Stimulated activated CD4-positive, alpha-beta T cell treated with anti-CD3 and anti-CD28 coated beads, Interleukin-4, amount 100 ng/mL, for 48 hours (primary cell): Measurements from ENCODE around the gene RAD51B.

Experiments
- DNase-seq, 2 donors: peaks; one replicate each; pipeline ENCODE4 v3.0.0-alpha.2; 2020; ENCODE audit warnings: low read depth in 2 of 2

Gene RAD51B

DNA sequence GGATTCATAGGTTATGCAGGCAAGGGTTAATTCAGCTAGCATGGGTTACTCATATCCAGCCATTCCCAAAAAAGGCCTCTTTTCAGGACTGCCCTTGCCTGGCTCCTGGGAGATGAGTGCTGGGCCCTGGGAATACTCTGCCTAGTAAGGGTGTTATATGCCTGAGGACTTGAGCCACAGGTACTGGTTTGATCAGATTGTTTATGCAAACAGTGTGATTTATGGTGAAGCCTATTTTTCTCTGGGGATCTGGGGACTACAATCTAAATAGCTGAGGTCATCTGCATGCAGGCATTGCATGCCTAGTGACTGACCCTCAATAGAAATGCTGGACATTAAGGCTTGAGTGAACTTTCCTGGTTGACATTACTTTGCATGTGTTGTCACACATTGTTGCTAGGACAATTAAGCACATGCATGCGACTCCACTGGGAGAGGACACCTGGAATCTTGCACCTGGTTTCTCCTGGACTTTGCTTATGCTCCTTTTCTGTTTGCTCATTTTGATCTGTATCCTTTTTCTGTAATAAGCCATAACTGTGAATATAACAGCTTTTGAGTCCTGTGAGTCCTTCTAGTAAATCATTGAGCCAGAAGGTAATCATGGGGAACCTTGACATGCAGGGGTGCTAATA, 73.0 kb downstream of the RAD51B start:
- DNase-seq = no peak

DNA sequence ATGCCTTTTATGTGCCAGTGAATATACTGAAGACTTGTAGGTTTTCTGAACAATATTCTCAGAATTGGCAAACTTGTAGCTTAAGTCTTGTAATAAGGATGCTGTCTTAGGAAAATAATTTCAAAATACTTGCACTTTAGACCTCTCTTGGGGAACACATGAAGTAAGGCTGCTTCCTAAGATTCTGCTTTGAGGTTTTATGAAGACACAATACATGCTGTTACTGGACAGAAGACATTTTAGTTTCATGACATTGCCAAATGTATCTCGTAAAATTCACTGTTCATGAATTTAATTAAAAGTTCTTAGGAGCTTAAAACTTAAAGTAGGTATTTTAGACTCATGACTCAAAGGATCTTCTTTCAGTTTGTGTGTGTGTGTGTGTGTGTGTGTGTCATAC, 80.7 kb downstream of the RAD51B start:
- DNase-seq = no peak

DNA sequence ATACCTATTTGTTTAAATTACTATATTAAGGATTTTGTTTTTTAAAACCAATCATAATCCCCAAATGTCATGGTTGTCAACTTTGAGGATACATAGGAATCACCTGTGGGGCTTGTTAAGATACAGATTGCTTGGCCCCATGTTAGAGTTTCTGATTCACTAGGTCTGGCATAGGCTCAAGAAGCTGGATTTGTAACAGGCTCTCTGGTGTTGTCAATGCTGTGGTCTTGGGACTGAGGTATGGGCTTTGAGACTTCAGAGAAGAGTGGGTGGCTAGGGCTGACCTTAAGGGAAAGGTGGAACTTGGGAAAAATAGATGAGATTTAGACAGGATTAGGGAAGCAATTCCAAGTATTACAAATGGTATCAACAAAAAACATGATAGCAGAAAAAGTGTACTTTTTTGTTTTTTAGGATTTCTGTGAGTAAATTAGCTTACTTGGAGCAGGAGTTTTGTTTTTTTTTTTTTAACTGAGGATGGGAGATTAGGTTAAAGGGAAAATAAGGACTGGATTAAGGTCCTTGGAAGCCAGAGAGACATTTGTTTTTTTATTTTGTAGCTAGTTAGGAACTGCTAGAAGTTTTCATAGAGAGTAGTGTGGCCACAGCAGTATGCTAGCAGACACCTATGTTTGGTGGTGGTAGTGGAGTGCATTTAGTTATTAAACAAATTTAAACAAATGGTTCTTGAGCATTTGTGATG, 88.6 kb downstream of the RAD51B start:
- DNase-seq = no peak

DNA sequence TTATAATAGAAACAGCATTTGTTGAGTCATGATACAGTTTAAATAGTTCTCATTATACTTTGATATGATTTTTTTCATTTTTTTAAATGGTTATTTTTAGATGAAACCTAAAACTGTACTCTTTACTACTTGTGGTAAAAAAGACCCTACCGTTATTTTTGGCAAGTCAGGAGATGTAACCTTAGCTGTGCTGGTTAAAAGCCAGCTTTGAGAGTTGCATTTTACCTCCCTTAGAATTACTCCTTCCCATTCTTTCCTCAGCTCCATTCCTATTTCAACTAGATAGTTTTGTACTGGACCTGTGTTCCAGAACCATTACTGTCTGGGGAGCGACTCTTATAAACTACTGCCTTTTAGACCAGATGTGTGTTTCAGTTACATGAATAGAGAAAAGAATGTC, 92.0 kb downstream of the RAD51B start:
- DNase-seq = no peak

DNA sequence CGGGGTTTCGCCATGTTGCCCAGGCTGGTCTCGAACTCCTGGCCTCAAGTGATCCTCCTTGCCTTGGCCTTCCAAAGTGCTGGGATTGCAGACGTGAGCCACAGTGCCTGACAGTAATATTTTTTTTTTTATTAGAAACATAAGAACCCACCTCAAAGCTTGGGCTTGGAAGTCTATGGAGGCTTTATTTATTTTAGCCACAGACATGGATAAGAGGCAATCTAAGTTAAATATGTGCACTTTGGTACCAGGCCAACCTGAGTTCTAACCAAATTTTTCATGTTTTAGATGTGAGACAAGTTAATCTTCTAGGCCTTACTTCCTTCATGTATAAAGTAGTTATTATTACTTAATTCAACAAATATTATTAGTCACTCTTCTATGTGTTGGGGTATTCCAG, 96.9 kb downstream of the RAD51B start:
- no peak for DNase-seq

DNA sequence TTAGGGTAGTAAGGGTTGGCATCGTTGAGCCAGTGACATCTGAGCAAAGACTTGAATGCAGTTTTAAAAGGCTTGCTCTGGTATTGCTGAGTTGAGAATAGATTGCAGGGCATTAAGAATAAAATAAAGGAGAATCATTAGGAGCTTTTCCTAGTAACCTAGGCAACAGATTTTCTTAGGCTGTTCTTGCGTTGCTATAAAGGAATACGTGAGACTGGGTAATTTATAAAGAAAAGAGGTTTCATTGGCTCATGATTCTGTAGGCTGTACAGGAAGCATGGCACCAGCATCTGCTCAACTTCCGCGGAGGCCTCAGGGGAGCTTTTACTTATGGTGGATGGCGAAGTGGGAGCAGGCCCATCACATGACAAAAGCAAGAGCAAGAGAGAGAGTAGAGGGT, 97.4 kb downstream of the RAD51B start:
- DNase-seq = no peak

DNA sequence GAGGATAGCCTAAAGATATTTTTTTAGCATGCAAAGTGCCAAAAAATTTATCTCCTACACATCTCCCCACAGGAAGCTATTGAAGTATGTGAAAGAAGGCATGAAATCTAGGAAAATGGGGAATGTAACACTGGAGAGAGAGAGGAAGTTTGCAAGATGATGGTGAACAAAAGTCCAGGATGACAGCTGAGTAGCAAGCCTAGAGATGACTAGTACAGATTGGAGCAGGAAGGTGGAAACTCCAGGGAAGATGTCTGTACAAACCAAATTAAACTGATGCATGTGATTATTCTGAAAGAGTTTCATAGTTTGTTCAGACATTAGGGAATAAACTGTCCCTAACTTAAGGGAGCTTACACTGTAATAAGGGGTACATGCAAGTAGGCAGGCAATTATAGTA, 99.3 kb downstream of the RAD51B start:
- no peak for DNase-seq

DNA sequence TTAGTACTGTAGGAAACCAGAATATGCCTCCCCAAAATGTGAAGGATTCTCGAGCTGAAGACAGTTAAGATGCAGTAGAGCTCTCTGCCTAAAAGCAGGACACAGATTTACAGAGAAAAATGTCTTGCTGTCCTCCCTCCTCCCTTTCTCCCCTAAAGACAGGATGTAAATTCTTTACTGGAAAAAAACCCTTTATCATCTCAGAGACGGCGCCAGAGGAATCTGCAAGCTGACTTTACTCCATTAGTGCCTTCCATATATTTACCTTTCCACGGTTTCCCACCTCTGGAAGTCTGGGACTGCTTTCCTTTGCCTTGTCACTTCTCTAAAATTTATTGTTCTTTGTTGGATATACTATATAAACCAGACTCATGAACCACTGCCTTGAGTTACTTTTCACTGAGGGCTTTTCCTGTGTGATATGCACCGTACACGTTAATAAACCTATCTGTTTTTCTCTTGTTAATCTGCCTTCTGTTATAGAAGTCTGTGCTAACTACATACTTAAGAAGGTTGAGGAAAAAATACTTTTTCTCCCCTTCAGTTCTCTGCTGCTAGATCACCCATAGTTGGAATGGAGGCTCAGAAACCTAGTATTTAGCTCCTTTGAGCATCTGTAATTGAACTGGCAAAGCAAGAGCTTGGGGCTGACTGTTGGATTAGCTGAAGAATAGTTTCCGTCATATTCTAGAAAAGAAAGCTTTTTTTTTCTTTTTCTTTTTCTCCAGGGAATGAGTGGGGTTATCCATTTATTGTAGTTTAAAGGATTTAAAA, 99.9 kb downstream of the RAD51B start:
- no peak for DNase-seq

DNA sequence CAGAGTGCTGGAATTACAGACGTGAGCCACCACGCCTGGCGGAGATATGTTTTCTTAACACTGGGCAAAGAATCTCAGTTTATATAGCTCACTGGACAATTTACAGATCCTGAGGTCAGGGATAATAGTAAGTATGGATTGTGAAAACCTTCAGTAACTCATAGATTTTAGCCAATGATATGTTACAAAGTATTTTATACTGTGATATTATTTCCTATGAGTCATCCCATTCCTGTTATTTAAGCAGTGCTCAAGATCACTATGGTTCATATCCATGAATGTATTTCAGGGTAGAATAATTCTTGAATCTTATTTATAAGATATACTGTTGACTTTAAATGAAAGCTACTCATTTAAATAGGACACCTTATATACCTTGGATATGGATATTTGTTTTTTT, 107.2 kb downstream of the RAD51B start:
- no peak for DNase-seq

DNA sequence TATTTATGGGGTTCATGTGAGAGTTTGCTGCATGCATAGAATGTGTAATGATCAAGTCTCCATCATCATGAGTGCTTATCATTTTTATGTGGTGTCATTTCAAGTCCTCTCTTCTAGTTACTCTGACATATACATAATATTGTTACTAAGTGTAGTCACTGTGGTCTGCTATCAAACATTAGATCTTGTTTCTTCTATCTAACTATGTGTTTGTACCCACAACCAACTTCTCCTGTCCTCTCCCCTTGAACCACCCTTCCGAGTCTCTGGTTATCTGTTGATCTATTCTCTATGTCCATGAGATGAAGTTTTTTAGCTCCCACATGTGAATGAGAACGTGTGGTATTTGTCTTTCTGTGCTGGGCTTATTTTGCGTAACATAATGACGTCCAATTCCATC, 107.7 kb downstream of the RAD51B start:
- DNase-seq = no peak

DNA sequence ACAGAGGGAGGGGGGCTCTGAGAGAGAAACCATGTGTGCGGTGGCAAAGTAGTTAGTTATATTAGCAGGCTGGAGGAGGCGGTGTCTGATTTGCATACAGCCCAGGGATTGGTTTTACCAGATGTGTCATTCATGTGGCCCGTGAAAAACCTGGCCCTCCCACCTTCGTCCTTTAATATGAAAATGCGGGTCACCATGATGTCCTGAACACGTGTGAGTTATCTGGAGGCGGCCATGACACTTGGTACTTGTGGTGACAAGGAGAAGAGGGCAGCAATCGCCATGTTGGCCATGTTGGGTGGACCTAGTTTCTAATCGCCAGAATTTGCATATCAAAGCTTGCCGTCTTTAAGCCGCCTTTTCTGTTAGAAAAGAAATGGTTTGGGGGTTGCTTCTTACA, 108.8 kb downstream of the RAD51B start:
- DNase-seq = no peak

DNA sequence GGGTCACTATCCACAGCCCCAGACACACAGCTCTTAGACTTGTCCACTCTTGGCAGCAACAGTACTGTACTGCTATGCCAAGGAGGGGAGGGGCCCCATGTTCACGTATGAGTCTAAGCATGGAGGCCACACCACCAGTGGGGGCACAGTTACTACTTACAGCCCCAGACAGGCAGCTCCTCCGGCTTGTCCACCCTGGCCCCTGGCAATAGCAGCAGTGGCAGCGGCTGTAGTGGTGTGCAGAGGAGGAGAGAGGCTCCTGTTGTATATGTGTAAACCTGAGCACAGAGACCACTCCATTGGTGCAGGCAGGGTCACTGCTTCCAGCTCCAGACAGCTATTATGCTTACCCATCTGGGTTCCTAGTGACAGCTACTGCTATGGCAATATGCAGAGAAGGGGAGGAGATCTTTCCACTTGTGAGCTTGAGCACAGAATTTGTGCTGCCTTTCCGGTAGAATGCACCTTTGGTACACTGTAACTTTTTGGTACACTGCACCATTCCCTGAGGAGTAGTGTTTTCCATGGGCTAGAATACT, 113.2 kb downstream of the RAD51B start:
- no peak for DNase-seq

DNA sequence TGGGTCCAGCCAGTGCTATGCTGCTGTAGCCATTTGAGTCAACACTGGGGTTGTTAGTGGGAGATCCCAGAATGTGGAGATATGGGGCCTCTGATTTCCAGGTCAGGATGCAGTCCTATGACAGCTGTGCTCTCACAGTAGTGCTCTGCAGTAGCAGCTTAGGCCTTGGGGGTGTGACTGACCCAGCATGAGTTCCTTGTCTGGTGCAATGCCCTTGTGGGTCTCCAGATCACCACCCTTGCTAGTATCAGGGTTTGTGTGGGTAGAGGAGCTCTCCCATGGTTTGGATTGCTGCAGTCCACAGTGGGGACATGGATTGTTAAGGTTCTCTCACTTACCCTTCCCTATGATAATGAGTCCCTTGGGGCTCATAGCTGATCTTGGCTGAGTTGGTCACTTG, 113.7 kb downstream of the RAD51B start:
- DNase-seq = no peak

DNA sequence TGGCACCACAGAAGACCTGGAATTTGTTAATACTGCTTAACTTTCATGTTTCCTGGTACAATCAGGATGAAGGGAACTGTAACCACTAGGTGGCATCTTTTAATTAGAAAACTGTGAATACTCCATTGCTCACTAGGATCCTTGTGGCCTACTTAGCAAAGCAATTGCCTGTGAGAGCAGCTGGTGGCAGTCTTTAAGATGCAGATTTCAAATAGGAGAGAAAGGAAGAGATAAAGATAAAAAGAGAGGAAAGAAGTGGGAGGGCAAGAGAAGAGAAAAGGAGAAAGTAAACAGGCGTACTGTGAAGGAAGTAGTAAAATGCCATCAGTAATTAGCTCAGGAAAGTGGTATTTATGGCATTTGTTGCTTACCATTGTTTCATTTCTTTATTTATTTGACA, 114.5 kb downstream of the RAD51B start:
- no peak for DNase-seq

DNA sequence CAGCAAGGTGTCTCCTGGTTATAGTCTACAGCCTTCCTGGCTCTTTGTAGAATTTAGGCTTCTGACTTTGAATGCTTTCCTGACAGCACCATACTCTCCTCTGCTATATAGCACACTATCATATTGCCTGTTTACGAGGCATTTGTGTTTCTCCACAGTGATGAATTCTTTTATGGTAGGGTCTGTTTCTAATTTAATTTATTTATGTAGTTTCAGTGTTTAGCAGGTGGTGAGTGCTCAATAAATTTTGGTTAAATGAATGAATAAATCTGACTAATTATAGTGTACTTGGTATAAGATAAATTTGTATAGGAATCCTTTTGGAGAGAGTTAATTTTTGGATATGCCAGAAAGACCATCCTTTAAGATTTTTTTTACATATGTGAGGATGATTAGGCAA, 115.3 kb downstream of the RAD51B start:
- no peak for DNase-seq

DNA sequence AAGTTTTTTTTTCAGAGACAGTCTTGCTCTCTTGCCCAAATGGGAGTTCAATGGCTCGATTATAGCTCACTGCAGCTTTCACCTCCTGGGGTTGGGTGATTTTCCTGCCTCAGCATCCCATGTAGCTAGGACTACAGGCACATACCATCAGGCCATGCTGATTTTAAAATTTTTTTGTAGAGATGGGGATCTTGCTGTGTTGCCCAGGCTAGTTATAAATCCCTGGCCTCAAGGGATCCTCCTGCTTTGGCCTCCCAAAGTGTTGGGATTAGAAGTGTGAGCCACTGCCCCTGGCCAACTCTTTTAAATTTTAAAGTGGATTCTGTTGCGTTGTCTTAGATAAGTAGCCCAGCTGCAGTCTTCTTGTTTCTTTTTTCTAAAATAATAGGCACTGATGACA, 115.8 kb downstream of the RAD51B start:
- no peak for DNase-seq

DNA sequence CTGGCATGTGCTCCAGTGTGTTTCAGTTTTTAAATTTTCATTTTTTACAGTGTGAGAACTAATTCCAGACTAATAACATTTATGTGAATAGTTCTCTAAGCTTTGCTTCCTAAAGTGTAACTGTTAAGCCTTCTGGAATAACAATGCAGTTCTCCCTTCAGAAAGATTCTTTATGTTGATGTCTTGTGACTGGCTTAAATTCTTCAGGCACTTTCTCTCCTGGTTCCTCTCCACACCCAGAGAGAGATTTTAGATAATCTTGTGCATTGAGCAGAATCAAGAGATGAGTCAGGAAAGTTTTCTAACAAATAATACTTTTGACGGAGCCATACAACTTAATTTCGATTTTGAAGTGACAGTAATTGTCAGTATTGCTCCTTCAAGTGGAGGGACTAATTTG, 118.5 kb downstream of the RAD51B start:
- no peak for DNase-seq

DNA sequence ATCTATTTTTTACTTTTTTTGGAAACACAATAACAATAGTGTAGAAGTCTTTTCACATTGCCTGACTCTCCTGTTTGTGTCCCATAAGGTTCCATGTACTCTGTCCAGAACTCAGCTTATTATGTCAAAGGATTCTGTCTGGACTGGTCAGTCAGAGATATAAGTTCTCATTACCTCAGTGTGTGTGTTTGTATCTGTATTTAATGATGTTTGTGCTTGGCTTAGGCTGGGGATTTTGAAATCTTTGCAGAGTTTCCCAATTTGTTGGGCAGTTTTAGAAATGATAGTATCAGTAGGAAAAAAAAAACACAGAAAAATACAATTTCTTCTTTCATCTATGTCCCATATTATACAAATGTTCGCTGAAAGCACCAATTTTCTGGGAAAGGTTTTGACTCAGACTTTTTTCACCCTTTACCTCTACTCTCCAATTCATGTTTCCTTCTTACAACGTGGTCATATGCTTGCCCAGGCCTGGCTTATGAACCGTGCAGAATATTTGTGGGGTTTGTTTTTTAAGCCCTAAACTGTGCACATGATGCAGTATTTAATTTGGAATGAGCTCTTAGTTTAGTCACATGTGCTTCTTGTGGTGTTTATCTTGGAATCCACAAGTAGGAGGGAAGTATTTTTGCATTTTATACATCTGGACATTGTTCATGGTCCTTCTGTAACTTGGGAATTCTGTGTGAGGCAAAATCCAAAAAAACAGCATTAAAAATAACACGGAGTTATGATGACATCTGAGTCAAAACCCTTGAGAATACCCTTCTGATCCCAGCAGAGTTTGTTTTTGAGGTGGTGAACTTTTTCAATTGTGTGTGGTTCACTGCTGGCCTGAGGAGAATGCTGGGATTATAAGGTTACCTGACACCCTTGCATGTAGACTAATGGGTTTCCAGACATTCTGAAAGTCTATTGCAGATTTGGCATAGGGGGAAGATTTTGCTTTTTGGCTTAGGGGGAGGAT, 121.2 kb downstream of the RAD51B start:
- no peak for DNase-seq

DNA sequence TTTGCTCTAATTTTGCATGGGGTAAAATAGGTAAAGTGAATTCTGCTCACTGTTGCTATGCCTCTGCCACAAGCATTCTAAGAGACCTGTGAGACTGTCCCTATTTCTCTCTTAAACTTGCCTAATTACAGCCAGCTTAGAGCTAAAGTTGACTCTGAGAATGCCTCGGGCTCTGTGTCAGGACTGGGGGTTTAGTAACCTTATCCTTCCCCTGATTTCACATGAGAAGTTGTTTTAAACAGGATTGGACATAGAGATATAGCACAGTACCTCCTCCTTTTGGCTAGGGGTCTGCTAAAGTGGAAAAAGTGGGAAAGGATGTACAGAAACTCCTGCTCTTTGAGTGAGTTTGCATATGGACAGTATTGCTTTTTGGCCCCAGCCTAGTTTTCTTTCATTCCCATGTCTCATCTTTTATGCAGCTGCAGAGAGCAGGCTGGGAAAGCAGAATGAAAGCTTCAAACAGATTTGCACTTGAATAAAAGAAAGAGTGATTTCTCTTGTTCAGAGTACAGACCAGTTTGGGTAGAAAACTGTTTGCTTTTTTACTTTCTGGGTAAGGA, 122.0 kb downstream of the RAD51B start:
- no peak for DNase-seq

DNA sequence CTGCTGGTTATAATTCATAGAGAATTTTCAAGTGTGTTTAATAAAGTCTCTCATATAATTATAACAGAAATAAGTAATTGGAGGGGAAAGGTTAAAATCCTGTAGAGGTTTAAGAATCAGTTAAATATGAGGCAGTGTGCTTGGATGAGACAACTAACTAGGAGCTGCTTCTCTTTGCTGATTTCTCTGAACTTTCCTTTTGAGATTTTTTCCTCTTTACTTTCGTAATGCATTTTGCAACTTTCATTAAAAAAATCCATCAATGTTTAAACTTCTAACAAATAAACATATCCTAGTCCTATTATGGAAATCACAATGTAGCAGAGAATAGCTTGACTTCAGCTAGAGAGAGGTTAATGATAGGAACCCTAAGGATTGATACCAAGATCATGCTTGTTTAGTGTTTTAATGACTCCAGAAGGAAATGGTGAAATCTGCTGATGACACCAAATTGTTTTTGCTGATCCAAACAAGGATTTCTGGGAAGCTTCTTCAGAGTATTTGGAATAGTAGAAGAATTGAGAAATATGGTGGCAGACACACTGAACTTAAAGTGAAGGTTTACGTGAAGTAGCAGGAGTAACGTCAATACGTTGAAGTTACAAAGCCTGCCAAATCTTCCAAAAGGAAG, 122.6 kb downstream of the RAD51B start:
- DNase-seq = no peak

DNA sequence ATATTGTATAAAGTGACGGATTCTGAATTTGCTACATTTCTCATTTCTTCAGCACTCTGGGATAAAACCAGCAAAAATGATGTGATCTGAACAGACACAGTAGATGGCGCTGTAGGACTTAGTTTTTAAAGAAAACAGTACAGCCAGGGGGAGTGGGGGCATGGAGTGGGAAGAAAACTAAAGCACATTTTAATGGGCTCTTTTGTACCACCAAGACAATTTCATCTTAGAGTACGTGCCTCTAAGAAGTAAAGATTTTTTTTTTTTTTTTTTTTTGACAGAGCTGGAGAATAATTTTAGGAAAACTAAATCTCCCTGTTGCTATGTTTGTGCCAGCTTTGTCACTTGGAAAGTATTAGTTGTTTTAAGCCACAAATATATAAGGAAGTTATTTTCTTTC, 124.4 kb downstream of the RAD51B start:
- DNase-seq = peak; percentile 6 to 35
